Stimulated activated memory B cell treated with anti-CD40 and anti-IgM and Interleukin-4, amounts not matched to agents 10 μg/mL and 1 μg/mL and 100 μg/mL, for 72 hours (primary cell): Measurements from ENCODE around the gene DDR2.
"Not testable (repeated sequence)": the region's sequence is repeated elsewhere in the genome, so short reads cannot be mapped to it uniquely, and the experiment has no call there.

Experiments
- ATAC-seq: fragments of 150-1000 bp; cut with Tn5 transposase; 2 replicates; pipeline ENCODE4 v1.10.0; 2021
- H3K27ac Mint-ChIP-seq: one replicate; pipeline ENCODE4 v1.8.0; 2022; ENCODE audit warnings: mild to moderate bottlenecking, mixed read lengths
- H3K27me3 Mint-ChIP-seq: one replicate; pipeline ENCODE4 v1.8.0; 2022; ENCODE audit warnings: mixed read lengths
- H3K36me3 Mint-ChIP-seq: one replicate; pipeline ENCODE4 v1.8.0; 2022; ENCODE audit warnings: mixed read lengths
- H3K4me1 Mint-ChIP-seq: one replicate; pipeline ENCODE4 v1.8.0; 2022; ENCODE audit warnings: mixed read lengths
- H3K4me3 Mint-ChIP-seq: one replicate; pipeline ENCODE4 v1.8.0; 2022; ENCODE audit warnings: mild to moderate bottlenecking, moderate library complexity, mixed read lengths
- H3K9me3 Mint-ChIP-seq: one replicate; pipeline ENCODE4 v1.8.0; 2022; ENCODE audit warnings: mixed read lengths

The DDR2 gene

GRCh38 chr1:162710780-162711465 lies 78.7 kb downstream of the DDR2 start:
- Mint-ChIP-seq H3K4me3 (no peak overlapping the region), H3K9me3 (no peaks in the 10 kb centered on the region), H3K36me3 (no peaks in the 10 kb centered on the region), H3K27ac (no peak overlapping the region), H3K27me3 (no peaks in the 10 kb centered on the region), H3K4me1 (no peaks in the 10 kb centered on the region)
- ATAC-seq: no peak

- Mint-ChIP-seq H3K9me3 (no peaks in the 10 kb centered on the region), H3K4me3 (no peak overlapping the region), H3K27me3 (no peaks in the 10 kb centered on the region), H3K27ac (no peak overlapping the region), H3K4me1 (no peaks in the 10 kb centered on the region), H3K36me3 (no peaks in the 10 kb centered on the region)
- no peak for ATAC-seq
Measured at GRCh38 chr1:162712317-162713029, 80.2 kb downstream of the DDR2 start.

GRCh38 chr1:162716123-162716522 lies 83.9 kb downstream of the DDR2 start:
- H3K36me3 Mint-ChIP-seq: no peaks in the 10 kb centered on the region
- no peaks in the 10 kb centered on the region for H3K27me3 Mint-ChIP-seq
- no peaks in the 10 kb centered on the region for H3K9me3 Mint-ChIP-seq
- no peaks in the 10 kb centered on the region for H3K4me1 Mint-ChIP-seq
- H3K4me3 Mint-ChIP-seq: no peak overlapping the region
- no peak overlapping the region for H3K27ac Mint-ChIP-seq
- no peak for ATAC-seq

GRCh38 chr1:162716552-162716951 lies 84.3 kb downstream of the DDR2 start:
- ATAC-seq: no peak
- H3K27ac Mint-ChIP-seq: no peak overlapping the region
- no peaks in the 10 kb centered on the region for H3K36me3 Mint-ChIP-seq
- H3K4me1 Mint-ChIP-seq: no peaks in the 10 kb centered on the region
- H3K9me3 Mint-ChIP-seq: no peaks in the 10 kb centered on the region
- H3K4me3 Mint-ChIP-seq: no peak overlapping the region
- H3K27me3 Mint-ChIP-seq: no peaks in the 10 kb centered on the region

- no peaks in the 10 kb centered on the region for H3K4me1 Mint-ChIP-seq
- no peak overlapping the region for H3K4me3 Mint-ChIP-seq
- no peaks in the 10 kb centered on the region for H3K36me3 Mint-ChIP-seq
- no peaks in the 10 kb centered on the region for H3K9me3 Mint-ChIP-seq
- peaks cover 1% of the 10 kb centered on the region for H3K27me3 Mint-ChIP-seq
- no peak overlapping the region for H3K27ac Mint-ChIP-seq
- ATAC-seq: no peak
Measured at GRCh38 chr1:162717548-162718184, 85.4 kb downstream of the DDR2 start.

- H3K4me1 Mint-ChIP-seq: no peaks in the 10 kb centered on the region
- no peaks in the 10 kb centered on the region for H3K9me3 Mint-ChIP-seq
- no peaks in the 10 kb centered on the region for H3K36me3 Mint-ChIP-seq
- H3K4me3 Mint-ChIP-seq: no peak overlapping the region
- H3K27me3 Mint-ChIP-seq: peaks cover 8% of the 10 kb centered on the region
- no peak for ATAC-seq
- H3K27ac Mint-ChIP-seq: no peak overlapping the region
Measured at GRCh38 chr1:162719678-162720077, 87.4 kb downstream of the DDR2 start.

GRCh38 chr1:162720996-162721395 lies 88.7 kb downstream of the DDR2 start:
- Mint-ChIP-seq H3K27ac (no peak overlapping the region), H3K4me1 (no peaks in the 10 kb centered on the region), H3K27me3 (peaks cover 8% of the 10 kb centered on the region), H3K9me3 (no peaks in the 10 kb centered on the region), H3K4me3 (no peak overlapping the region), H3K36me3 (no peaks in the 10 kb centered on the region)
- ATAC-seq: no peak

GRCh38 chr1:162721471-162721870 lies 89.2 kb downstream of the DDR2 start:
- Mint-ChIP-seq H3K27ac (no peak overlapping the region), H3K27me3 (peaks cover 8% of the 10 kb centered on the region), H3K4me1 (no peaks in the 10 kb centered on the region), H3K36me3 (no peaks in the 10 kb centered on the region), H3K9me3 (no peaks in the 10 kb centered on the region), H3K4me3 (no peak overlapping the region)
- ATAC-seq: no peak

GRCh38 chr1:162722036-162722435 lies 89.8 kb downstream of the DDR2 start:
- ATAC-seq: no peak
- Mint-ChIP-seq H3K9me3 (no peaks in the 10 kb centered on the region), H3K4me3 (no peak overlapping the region), H3K27me3 (peaks cover 8% of the 10 kb centered on the region), H3K36me3 (no peaks in the 10 kb centered on the region), H3K27ac (no peak overlapping the region), H3K4me1 (no peaks in the 10 kb centered on the region)

GRCh38 chr1:162724583-162725120 lies 92.4 kb downstream of the DDR2 start:
- Mint-ChIP-seq H3K36me3 (no peaks in the 10 kb centered on the region), H3K4me1 (no peaks in the 10 kb centered on the region), H3K4me3 (no peak overlapping the region), H3K27me3 (peaks cover 8% of the 10 kb centered on the region), H3K9me3 (no peaks in the 10 kb centered on the region), H3K27ac (no peak overlapping the region)
- no peak for ATAC-seq

- no peak overlapping the region for H3K4me3 Mint-ChIP-seq
- H3K36me3 Mint-ChIP-seq: no peaks in the 10 kb centered on the region
- no peak overlapping the region for H3K27ac Mint-ChIP-seq
- peaks cover 8% of the 10 kb centered on the region for H3K27me3 Mint-ChIP-seq
- H3K9me3 Mint-ChIP-seq: no peaks in the 10 kb centered on the region
- H3K4me1 Mint-ChIP-seq: no peaks in the 10 kb centered on the region
- ATAC-seq: no peak
Measured at GRCh38 chr1:162725301-162725837, 93.1 kb downstream of the DDR2 start.

GRCh38 chr1:162726555-162726954 lies 94.3 kb downstream of the DDR2 start:
- ATAC-seq: no peak
- no peaks in the 10 kb centered on the region for H3K36me3 Mint-ChIP-seq
- peaks cover 8% of the 10 kb centered on the region for H3K27me3 Mint-ChIP-seq
- H3K4me1 Mint-ChIP-seq: no peaks in the 10 kb centered on the region
- no peaks in the 10 kb centered on the region for H3K9me3 Mint-ChIP-seq
- H3K4me3 Mint-ChIP-seq: no peak overlapping the region
- H3K27ac Mint-ChIP-seq: no peak overlapping the region

GRCh38 chr1:162727493-162727892 lies 95.2 kb downstream of the DDR2 start:
- H3K4me1 Mint-ChIP-seq, H3K9me3 Mint-ChIP-seq, ATAC-seq, H3K4me3 Mint-ChIP-seq, H3K27ac Mint-ChIP-seq, H3K27me3 Mint-ChIP-seq, H3K36me3 Mint-ChIP-seq: not testable (repeated sequence)

GRCh38 chr1:162728573-162728972 lies 96.3 kb downstream of the DDR2 start:
- H3K4me3 Mint-ChIP-seq: no peak overlapping the region
- H3K9me3 Mint-ChIP-seq: no peaks in the 10 kb centered on the region
- ATAC-seq: no peak
- H3K36me3 Mint-ChIP-seq: no peaks in the 10 kb centered on the region
- no peaks in the 10 kb centered on the region for H3K4me1 Mint-ChIP-seq
- no peak overlapping the region for H3K27ac Mint-ChIP-seq
- H3K27me3 Mint-ChIP-seq: no peaks in the 10 kb centered on the region

- H3K27ac Mint-ChIP-seq, H3K4me3 Mint-ChIP-seq, H3K27me3 Mint-ChIP-seq, ATAC-seq, H3K4me1 Mint-ChIP-seq, H3K9me3 Mint-ChIP-seq, H3K36me3 Mint-ChIP-seq: not testable (repeated sequence)
Measured at GRCh38 chr1:162729195-162729774, 97.0 kb downstream of the DDR2 start.
